ENCODE data around the gene MCEMP1. TPM values are rescaled to one million over a fixed set of nuclear protein-coding genes. Genes with fewer than 3 reads are reported as not detected.

MCEMP1 gene
- total and polyA plus RNA-seq, 2 of the 13 experiments (the other 11 are each of a cell fraction or from before 2014, with no cell fraction given) = not detected

DNA sequence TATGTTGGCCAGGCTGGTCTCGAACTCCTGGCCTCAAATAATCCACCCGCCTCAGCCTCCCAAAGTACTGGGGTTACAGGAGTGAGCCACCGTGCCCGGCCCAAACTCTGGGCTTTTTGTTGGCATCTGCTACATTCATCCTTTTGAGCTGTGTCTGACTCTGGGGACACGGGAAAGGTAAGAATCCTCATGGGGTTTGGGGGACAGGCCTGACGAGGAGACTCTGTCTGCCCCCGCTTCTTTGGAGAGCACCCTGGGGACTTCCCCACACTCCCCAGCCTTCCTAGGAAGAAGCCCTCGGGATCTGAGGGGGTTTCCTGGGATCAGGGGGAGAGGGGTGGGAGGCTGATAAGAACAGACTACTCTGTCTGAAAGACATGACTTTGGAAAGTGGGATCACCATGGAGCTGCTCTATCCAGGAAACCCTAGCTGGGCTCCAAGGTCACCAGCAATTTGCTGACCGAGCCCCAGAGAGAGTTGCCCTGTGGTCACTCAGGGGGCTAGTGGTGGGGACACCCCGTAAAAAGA lies 33.1 kb downstream of the MCEMP1 start:
- no TSS peak for BruUV-seq (replicated peaks)
- Histone ChIP-seq H3K27ac (ENCODE audit: extremely low read length, insufficient read depth, low read length) (no peak overlapping the region), H3K36me3 (replicated peaks in 1 of 2; ENCODE audit: control insufficient read depth in 1 of 2, insufficient read depth in 2 of 2, low read length in 2 of 2) (no peaks in the 10 kb centered on the region), H3K79me2 (ENCODE audit: insufficient read depth, low read length) (no peaks in the 10 kb centered on the region), H3K4me2 (ENCODE audit: low read depth, low read length) (no peak overlapping the region), H2AFZ (ENCODE audit: low read length) (no peak overlapping the region), H3K27me3 (ENCODE audit: control insufficient read depth in 1 of 2, insufficient read depth in 2 of 2, low read length in 2 of 2) (peaks cover 0 to 7% of the 10 kb centered on the region in 2 experiments; a peak in 3 of 5 replicates), H3K4me3 (replicated peaks in 1 of 3; ENCODE audit: insufficient read depth in 1 of 3, low read depth in 2 of 3, low read length in 3 of 3) (no peak overlapping the region), H4K20me1 (ENCODE audit: insufficient read depth, low read length) (no peaks in the 10 kb centered on the region), H3K9me3 (ENCODE audit: low read length) (no peaks in the 10 kb centered on the region), H3K9ac (ENCODE audit: insufficient read depth, low read depth, low read length) (no peak overlapping the region), H3K4me1 (ENCODE audit: insufficient read depth, low read length) (no peaks in the 10 kb centered on the region)
- POLR2A ChIA-PET = no interaction called here
- FAIRE-seq (no peak), DNase-seq (ENCODE audit: low spot score) (no peak), ATAC-seq (no peak)
- intact Hi-C loops (cut with micrococcal nuclease; ENCODE audit: unreplicated experiment) (no loop called here), in situ Hi-C loops (cut with HindIII; ENCODE audit: extremely low pct_ligation_motif_present, low pct_unique_long_range_greater_than_20kb) (no loop called here)
- TF ChIP-seq, protein P1, sequence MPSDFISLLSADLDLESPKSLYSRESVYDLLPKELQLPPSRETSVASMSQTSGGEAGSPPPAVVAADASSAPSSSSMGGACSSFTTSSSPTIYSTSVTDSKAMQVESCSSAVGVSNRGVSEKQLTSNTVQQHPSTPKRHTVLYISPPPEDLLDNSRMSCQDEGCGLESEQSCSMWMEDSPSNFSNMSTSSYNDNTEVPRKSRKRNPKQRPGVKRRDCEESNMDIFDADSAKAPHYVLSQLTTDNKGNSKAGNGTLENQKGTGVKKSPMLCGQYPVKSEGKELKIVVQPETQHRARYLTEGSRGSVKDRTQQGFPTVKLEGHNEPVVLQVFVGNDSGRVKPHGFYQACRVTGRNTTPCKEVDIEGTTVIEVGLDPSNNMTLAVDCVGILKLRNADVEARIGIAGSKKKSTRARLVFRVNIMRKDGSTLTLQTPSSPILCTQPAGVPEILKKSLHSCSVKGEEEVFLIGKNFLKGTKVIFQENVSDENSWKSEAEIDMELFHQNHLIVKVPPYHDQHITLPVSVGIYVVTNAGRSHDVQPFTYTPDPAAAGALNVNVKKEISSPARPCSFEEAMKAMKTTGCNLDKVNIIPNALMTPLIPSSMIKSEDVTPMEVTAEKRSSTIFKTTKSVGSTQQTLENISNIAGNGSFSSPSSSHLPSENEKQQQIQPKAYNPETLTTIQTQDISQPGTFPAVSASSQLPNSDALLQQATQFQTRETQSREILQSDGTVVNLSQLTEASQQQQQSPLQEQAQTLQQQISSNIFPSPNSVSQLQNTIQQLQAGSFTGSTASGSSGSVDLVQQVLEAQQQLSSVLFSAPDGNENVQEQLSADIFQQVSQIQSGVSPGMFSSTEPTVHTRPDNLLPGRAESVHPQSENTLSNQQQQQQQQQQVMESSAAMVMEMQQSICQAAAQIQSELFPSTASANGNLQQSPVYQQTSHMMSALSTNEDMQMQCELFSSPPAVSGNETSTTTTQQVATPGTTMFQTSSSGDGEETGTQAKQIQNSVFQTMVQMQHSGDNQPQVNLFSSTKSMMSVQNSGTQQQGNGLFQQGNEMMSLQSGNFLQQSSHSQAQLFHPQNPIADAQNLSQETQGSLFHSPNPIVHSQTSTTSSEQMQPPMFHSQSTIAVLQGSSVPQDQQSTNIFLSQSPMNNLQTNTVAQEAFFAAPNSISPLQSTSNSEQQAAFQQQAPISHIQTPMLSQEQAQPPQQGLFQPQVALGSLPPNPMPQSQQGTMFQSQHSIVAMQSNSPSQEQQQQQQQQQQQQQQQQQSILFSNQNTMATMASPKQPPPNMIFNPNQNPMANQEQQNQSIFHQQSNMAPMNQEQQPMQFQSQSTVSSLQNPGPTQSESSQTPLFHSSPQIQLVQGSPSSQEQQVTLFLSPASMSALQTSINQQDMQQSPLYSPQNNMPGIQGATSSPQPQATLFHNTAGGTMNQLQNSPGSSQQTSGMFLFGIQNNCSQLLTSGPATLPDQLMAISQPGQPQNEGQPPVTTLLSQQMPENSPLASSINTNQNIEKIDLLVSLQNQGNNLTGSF (CRISPR knock-in tag; IDR thresholded peaks at IDR 0.05) = no peak
- TF ChIP-seq, protein P2, sequence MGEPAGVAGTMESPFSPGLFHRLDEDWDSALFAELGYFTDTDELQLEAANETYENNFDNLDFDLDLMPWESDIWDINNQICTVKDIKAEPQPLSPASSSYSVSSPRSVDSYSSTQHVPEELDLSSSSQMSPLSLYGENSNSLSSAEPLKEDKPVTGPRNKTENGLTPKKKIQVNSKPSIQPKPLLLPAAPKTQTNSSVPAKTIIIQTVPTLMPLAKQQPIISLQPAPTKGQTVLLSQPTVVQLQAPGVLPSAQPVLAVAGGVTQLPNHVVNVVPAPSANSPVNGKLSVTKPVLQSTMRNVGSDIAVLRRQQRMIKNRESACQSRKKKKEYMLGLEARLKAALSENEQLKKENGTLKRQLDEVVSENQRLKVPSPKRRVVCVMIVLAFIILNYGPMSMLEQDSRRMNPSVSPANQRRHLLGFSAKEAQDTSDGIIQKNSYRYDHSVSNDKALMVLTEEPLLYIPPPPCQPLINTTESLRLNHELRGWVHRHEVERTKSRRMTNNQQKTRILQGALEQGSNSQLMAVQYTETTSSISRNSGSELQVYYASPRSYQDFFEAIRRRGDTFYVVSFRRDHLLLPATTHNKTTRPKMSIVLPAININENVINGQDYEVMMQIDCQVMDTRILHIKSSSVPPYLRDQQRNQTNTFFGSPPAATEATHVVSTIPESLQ (CRISPR knock-in tag; conservative IDR thresholded peaks at IDR 0.05) = no peak
- CTCF ChIA-PET (ENCODE audit: low intra/inter-chr PET ratio, low total read pairs) = no interaction called here
- 28% methylated on average over 6 of the region's 10 CpGs for whole genome bisulfite sequencing (ENCODE audit: low lambda C conversion rate)

Measured in HepG2 (cell line).